HepG2 (cell line): ENCODE results near the gene PEX11A. TPM values are rescaled to one million over a fixed set of nuclear protein-coding genes. Genes with fewer than 3 reads are reported as not detected.

Experiments
- ATAC-seq: fragments of 200-7000 bp; cut with Tn5 transposase; 3 replicates; pipeline ENCODE4 v1.9.1; 2020; ENCODE audit warnings: mild to moderate bottlenecking, moderate library complexity
- BruUV-seq: library from RNA; stranded (reverse); fragments of 400-500 nt; replicated peaks from 2 replicates; lab custom pipeline; 2021; lab: Mats Ljungman, UMichigan
- CTCF ChIA-PET: fragments of 300-600 bp; formaldehyde crosslinking; extraction: SDS; loops from one replicate; lab custom pipeline; 2021; ENCODE audit warnings: low total read pairs, inconsistent platforms, low intra/inter-chr PET ratio; lab: Yijun Ruan, JAX
- POLR2A ChIA-PET: fragments of 350-600 bp; sonication (Branson Sonifier 250); formaldehyde crosslinking; loops from one replicate; lab custom pipeline; 2020; ENCODE audit warnings: antibody characterized with exemption, inconsistent platforms; lab: Yijun Ruan, JAX
- DNase-seq: peaks from one replicate; pipeline ENCODE4 v3.0.0-alpha.2; 2015; ENCODE audit warnings: low spot score
- FAIRE-seq: peaks from 3 replicates; lab custom pipeline; 2011; peaks lifted over from hg19 to GRCh38; lab: Jason Lieb, UNC
- H2AFZ ChIP-seq: one replicate; pipeline ENCODE4 v1.6.1; 2011; ENCODE audit warnings: low read length, inconsistent platforms
- H3K27ac ChIP-seq: fragments of 300-600 bp; 3 replicates; pipeline ENCODE4 v1.8.0; 2011; ENCODE audit warnings: mixed run types, mild to moderate bottlenecking, mixed read lengths, low read length, inconsistent platforms; ENCODE audit not compliant: insufficient read depth; ENCODE audit errors: extremely low read length
- H3K27me3 ChIP-seq, 2 experiments: fragments of 200-600 bp in 1 of 2; 2 replicates in 1 of 2; 3 replicates in 1 of 2; pipeline versions ENCODE4 v1.6.0 to v1.8.0; 2011; ENCODE audit warnings: low read length in 2 of 2, mild to moderate bottlenecking in 2 of 2, moderate library complexity in 2 of 2, inconsistent platforms in 1 of 2; ENCODE audit not compliant: insufficient read depth in 2 of 2, control insufficient read depth in 1 of 2
- H3K36me3 ChIP-seq, 2 experiments: fragments of 200-600 bp in 1 of 2; replicated peaks in 1 of 2; 2 replicates in 1 of 2; 3 replicates in 1 of 2; pipeline versions ENCODE4 v1.5.1 to v1.8.0; 2011; ENCODE audit warnings: low read length in 2 of 2, inconsistent platforms in 1 of 2; ENCODE audit not compliant: insufficient read depth in 2 of 2, control insufficient read depth in 1 of 2
- H3K4me1 ChIP-seq: 2 replicates; pipeline ENCODE4 v1.5.1; 2012; ENCODE audit warnings: low read length, inconsistent platforms; ENCODE audit not compliant: insufficient read depth
- H3K4me2 ChIP-seq: 2 replicates; pipeline ENCODE4 v1.6.0; 2011; ENCODE audit warnings: low read depth, low read length, inconsistent platforms
- H3K4me3 ChIP-seq, 3 experiments: fragments of 200-600 bp in 1 of 3; sonication (generic), shearing (Covaris generic) in 1 of 3; replicated peaks in 1 of 3; 2 replicates each; pipeline ENCODE4 v1.5.1; 2011 to 2016; ENCODE audit warnings: low read length in 3 of 3, inconsistent platforms in 2 of 3, low read depth in 2 of 3, mild to moderate bottlenecking in 2 of 3, control low read depth in 1 of 3, mixed read lengths in 1 of 3; ENCODE audit not compliant: insufficient read depth in 1 of 3
- H3K79me2 ChIP-seq: one replicate; pipeline ENCODE4 v1.6.1; 2011; ENCODE audit warnings: low read length, inconsistent platforms; ENCODE audit not compliant: insufficient read depth
- H3K9ac ChIP-seq: 2 replicates; pipeline ENCODE4 v1.6.0; 2011; ENCODE audit warnings: mild to moderate bottlenecking, low read depth, low read length, inconsistent platforms; ENCODE audit not compliant: insufficient read depth
- H3K9me3 ChIP-seq: 2 replicates; pipeline ENCODE4 v1.5.1; 2012; ENCODE audit warnings: mild to moderate bottlenecking, low read length
- H4K20me1 ChIP-seq: 2 replicates; pipeline ENCODE4 v1.6.0; 2011; ENCODE audit warnings: inconsistent platforms, mild to moderate bottlenecking, low read length, moderate library complexity; ENCODE audit not compliant: insufficient read depth
- BCL6 ChIP-seq: IDR thresholded peaks from 2 replicates; pipeline ENCODE4 v1.6.1; 2016; ENCODE audit warnings: missing genetic modification reagents, missing compliant biosample characterization
- ERF ChIP-seq: IDR thresholded peaks from 2 replicates; pipeline ENCODE4 v1.6.1; 2018; ENCODE audit warnings: missing biosample characterization, missing genetic modification reagents
- MYC ChIP-seq: sonication (generic); formaldehyde crosslinking; IDR thresholded peaks from 2 replicates; pipeline ENCODE4 v1.9.0; 2021; ENCODE audit warnings: missing genetic modification reagents, borderline replicate concordance
- TBL1XR1 ChIP-seq: fragments of 150-350 bp; IDR thresholded peaks from 2 replicates; pipeline ENCODE4 v1.6.1; 2014; ENCODE audit warnings: borderline replicate concordance, low read length; ENCODE audit not compliant: partially characterized antibody
- ZNF143 ChIP-seq: sonication (generic); formaldehyde crosslinking; IDR thresholded peaks from 2 replicates; pipeline ENCODE4 v1.4.0; 2020; ENCODE audit warnings: missing genetic modification reagents
- ZNF251 ChIP-seq: sonication (generic); formaldehyde crosslinking; IDR thresholded peaks from 2 replicates; pipeline ENCODE4 v1.9.0; 2021; ENCODE audit warnings: mild to moderate bottlenecking, missing genetic modification reagents
- WGBS: methylation state at CpG from one replicate; pipeline ENCODE4 v1.1.6; 2017; ENCODE audit warnings: low lambda C conversion rate; 5-methylcytosine and 5-hydroxymethylcytosine counted together
- in situ Hi-C: cut with HindIII; loops from 2 replicates; pipeline ENCODE4 v1.10.0; 2017; ENCODE audit warnings: low pct_unique_long_range_greater_than_20kb; ENCODE audit not compliant: extremely low pct_ligation_motif_present
- intact Hi-C: fragments of 100-400 bp; cut with micrococcal nuclease; formaldehyde crosslinking; loops from one replicate; pipeline ENCODE4 v1.10.0; 2022; ENCODE audit not compliant: unreplicated experiment
- polyA plus RNA-seq, 8 experiments: library from polyadenylated mRNA; depleted of rRNA in 3 of 8; stranded (reverse) in 7 of 8; unstranded in 1 of 8; fragments of >200 nt; fragmentation: Illumina TruSeq in 4 of 8; extraction: Trizol in 4 of 8; gene quantifications; 2 replicates each; pipeline versions ENCODE4 v1.2.1 to v1.2.3, GENCODE V29; 2011 to 2016; ENCODE audit warnings: low read depth in 4 of 8, missing spikeins in 1 of 8, mixed read lengths in 1 of 8; ENCODE audit not compliant: insufficient read depth in 1 of 8
- total RNA-seq, 5 experiments: library from RNA; depleted of rRNA; stranded (reverse); fragments of >200 nt; fragmentation: Illumina TruSeq; extraction: Trizol; gene quantifications; 2 replicates each; pipeline ENCODE4 v1.2.3, GENCODE V29; 2016; ENCODE audit warnings: low read depth in 1 of 5
- TF ChIP-seq, protein P1 (sequence below): sonication (generic); formaldehyde crosslinking; IDR thresholded peaks from 2 replicates; pipeline ENCODE4 v1.4.0; 2020; ENCODE audit warnings: missing genetic modification reagents
- TF ChIP-seq, protein P2 (sequence below): sonication (generic); formaldehyde crosslinking; IDR thresholded peaks from 2 replicates; pipeline ENCODE4 v1.9.0; 2022; ENCODE audit warnings: low read depth, missing genetic modification reagents
- TF ChIP-seq, protein P3 (sequence below): sonication (generic); formaldehyde crosslinking; conservative IDR thresholded peaks from 2 replicates; pipeline ENCODE4 v1.8.0; 2022; ENCODE audit warnings: mild to moderate bottlenecking, moderate library complexity, missing genetic modification reagents
- TF ChIP-seq, protein P4 (sequence below): sonication (generic); formaldehyde crosslinking; IDR thresholded peaks from 2 replicates; pipeline ENCODE4 v1.4.0; 2020; ENCODE audit warnings: missing genetic modification reagents
- TF ChIP-seq, protein P5 (sequence below): IDR thresholded peaks from 2 replicates; pipeline ENCODE4 v1.6.1; 2016; ENCODE audit warnings: control low read depth

The PEX11A gene
- total and polyA plus RNA-seq, 2 of the 13 experiments (the other 11 are each of a cell fraction or from before 2014, with no cell fraction given), result 9.9 to 15.1 TPM

DNA sequence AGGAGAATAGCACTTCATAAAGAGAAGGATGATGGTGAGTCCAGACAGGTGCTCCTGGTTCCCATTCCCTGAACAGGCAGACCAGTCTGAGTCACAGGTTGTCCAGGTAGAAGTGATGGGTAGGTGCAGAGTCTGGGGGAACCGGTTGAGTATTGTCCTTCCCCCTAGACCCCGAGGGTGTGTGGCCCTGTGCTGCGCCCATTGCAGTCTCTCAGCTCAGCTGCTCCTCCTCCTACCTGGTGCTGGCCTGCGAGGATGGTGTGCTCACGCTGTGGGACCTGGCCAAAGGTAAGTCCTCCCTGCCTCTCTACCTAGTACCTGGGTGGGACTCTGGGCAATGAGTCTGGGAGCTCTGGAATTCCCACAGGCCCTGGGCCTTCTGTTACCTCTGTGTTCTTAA is 40.7 kb upstream of the PEX11A start:
- no CpG with 5 or more reads among the region's 5 CpGs for WGBS
- in situ Hi-C loops, result loop anchor here (25.0 kb wide), 1 partner anchor 356 kb away; no protein-coding TSS in a partner anchor
- Histone ChIP-seq H3K9me3 (no peaks in the 10 kb centered on the region), H3K27me3 (peaks cover 1 to 31% of the 10 kb centered on the region in 2 experiments; a peak in 3 of 5 replicates), H3K27ac (no peak overlapping the region), H3K36me3 (no peaks in the 10 kb centered on the region), H3K4me3 (no peak overlapping the region), H2AFZ (no peak overlapping the region), H3K9ac (no peak overlapping the region), H4K20me1 (no peaks in the 10 kb centered on the region), H3K79me2 (no peaks in the 10 kb centered on the region), H3K4me2 (no peak overlapping the region), H3K4me1 (no peaks in the 10 kb centered on the region)
- ATAC-seq (no peak), DNase-seq (no peak), FAIRE-seq (no peak)
- ChIA-PET POLR2A (no interaction called here), CTCF (no interaction called here)
- no TSS peak for BruUV-seq
- no peak for TF ChIP-seq ZNF251 (CRISPR knock-in tag)
- TF ChIP-seq BCL6, result no peak
- no peak for TF ChIP-seq MYC (CRISPR knock-in tag)
- TF ChIP-seq, protein P1, sequence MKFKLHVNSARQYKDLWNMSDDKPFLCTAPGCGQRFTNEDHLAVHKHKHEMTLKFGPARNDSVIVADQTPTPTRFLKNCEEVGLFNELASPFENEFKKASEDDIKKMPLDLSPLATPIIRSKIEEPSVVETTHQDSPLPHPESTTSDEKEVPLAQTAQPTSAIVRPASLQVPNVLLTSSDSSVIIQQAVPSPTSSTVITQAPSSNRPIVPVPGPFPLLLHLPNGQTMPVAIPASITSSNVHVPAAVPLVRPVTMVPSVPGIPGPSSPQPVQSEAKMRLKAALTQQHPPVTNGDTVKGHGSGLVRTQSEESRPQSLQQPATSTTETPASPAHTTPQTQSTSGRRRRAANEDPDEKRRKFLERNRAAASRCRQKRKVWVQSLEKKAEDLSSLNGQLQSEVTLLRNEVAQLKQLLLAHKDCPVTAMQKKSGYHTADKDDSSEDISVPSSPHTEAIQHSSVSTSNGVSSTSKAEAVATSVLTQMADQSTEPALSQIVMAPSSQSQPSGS (CRISPR knock-in tag), result no peak
- no peak for TF ChIP-seq ERF
- TF ChIP-seq, protein P2, sequence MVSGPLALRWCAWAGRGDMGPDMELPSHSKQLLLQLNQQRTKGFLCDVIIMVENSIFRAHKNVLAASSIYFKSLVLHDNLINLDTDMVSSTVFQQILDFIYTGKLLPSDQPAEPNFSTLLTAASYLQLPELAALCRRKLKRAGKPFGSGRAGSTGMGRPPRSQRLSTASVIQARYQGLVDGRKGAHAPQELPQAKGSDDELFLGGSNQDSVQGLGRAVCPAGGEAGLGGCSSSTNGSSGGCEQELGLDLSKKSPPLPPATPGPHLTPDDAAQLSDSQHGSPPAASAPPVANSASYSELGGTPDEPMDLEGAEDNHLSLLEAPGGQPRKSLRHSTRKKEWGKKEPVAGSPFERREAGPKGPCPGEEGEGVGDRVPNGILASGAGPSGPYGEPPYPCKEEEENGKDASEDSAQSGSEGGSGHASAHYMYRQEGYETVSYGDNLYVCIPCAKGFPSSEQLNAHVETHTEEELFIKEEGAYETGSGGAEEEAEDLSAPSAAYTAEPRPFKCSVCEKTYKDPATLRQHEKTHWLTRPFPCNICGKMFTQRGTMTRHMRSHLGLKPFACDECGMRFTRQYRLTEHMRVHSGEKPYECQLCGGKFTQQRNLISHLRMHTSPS (CRISPR knock-in tag), result no peak
- TF ChIP-seq ZNF143 (CRISPR knock-in tag), result no peak
- TF ChIP-seq, protein P3, sequence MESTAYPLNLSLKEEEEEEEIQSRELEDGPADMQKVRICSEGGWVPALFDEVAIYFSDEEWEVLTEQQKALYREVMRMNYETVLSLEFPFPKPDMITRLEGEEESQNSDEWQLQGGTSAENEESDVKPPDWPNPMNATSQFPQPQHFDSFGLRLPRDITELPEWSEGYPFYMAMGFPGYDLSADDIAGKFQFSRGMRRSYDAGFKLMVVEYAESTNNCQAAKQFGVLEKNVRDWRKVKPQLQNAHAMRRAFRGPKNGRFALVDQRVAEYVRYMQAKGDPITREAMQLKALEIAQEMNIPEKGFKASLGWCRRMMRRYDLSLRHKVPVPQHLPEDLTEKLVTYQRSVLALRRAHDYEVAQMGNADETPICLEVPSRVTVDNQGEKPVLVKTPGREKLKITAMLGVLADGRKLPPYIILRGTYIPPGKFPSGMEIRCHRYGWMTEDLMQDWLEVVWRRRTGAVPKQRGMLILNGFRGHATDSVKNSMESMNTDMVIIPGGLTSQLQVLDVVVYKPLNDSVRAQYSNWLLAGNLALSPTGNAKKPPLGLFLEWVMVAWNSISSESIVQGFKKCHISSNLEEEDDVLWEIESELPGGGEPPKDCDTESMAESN (CRISPR knock-in tag), result no peak
- TF ChIP-seq, protein P4, sequence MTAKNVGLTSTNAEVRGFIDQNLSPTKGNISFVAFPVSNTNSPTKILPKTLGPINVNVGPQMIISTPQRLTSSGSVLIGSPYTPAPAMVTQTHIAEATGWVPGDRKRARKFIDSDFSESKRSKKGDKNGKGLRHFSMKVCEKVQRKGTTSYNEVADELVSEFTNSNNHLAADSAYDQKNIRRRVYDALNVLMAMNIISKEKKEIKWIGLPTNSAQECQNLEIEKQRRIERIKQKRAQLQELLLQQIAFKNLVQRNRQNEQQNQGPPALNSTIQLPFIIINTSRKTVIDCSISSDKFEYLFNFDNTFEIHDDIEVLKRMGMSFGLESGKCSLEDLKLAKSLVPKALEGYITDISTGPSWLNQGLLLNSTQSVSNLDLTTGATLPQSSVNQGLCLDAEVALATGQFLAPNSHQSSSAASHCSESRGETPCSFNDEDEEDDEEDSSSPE, result no peak
- TF ChIP-seq TBL1XR1, result no peak
- TF ChIP-seq, protein P5, sequence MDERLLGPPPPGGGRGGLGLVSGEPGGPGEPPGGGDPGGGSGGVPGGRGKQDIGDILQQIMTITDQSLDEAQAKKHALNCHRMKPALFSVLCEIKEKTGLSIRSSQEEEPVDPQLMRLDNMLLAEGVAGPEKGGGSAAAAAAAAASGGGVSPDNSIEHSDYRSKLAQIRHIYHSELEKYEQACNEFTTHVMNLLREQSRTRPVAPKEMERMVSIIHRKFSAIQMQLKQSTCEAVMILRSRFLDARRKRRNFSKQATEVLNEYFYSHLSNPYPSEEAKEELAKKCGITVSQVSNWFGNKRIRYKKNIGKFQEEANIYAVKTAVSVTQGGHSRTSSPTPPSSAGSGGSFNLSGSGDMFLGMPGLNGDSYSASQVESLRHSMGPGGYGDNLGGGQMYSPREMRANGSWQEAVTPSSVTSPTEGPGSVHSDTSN, result no peak
- intact Hi-C loops, result no loop called here
